ENCODE data around the gene ATRIP.

GRCh38 chr3:48402907-48403306 lies 43.6 kb upstream of the ATRIP start:
- no peak for TF ChIP-seq CTCF (IDR thresholded peaks at IDR 0.05; ENCODE audit: low read length)
- TF ChIP-seq EZH2 (IDR thresholded peaks at IDR 0.05; ENCODE audit: borderline replicate concordance, low read length), result no peak

Measured in OCI-LY1 (cell line).